Loucy (cell line): ENCODE results near the gene TTLL9.
A peak's percentile ranks its signal among the peaks of the same experiment; 100 is the strongest.

Experiments used
- H2AFZ ChIP-seq: fragments of 200-600 bp; sonication (generic); 2 replicates; pipeline ENCODE4 v1.6.0; 2016; ENCODE audit warnings: antibody characterized with exemption, mild to moderate bottlenecking, low read length, moderate library complexity
- H3F3A ChIP-seq: fragments of 200-600 bp; 2 replicates; pipeline ENCODE4 v1.6.0; 2016; ENCODE audit warnings: antibody characterized with exemption, low read depth, mild to moderate bottlenecking
- H3K27me3 ChIP-seq: fragments of 200-600 bp; sonication (generic); 2 replicates; pipeline ENCODE4 v1.6.1; 2014; ENCODE audit warnings: low read length, mild to moderate bottlenecking; ENCODE audit not compliant: insufficient read depth, poor library complexity, severe bottlenecking
- H3K36me3 ChIP-seq: fragments of 200-600 bp; sonication (generic); 2 replicates; pipeline ENCODE4 v1.6.1; 2016; ENCODE audit warnings: low read length; ENCODE audit not compliant: insufficient read depth
- H3K4me1 ChIP-seq: fragments of 200-600 bp; sonication (generic); 2 replicates; pipeline ENCODE4 v1.5.1; 2014; ENCODE audit warnings: low read length, mild to moderate bottlenecking; ENCODE audit not compliant: insufficient read depth, poor library complexity, severe bottlenecking
- H3K4me2 ChIP-seq: fragments of 200-600 bp; sonication (generic); 2 replicates; pipeline ENCODE4 v1.6.0; 2014; ENCODE audit warnings: antibody characterized with exemption, low read length, low read depth, mild to moderate bottlenecking; ENCODE audit not compliant: poor library complexity, severe bottlenecking
- H3K4me3 ChIP-seq: fragments of 200-600 bp; sonication (generic); 2 replicates; pipeline ENCODE4 v1.5.1; 2014; ENCODE audit warnings: low read length, mild to moderate bottlenecking, mixed read lengths; ENCODE audit not compliant: poor library complexity, severe bottlenecking
- H3K79me2 ChIP-seq: fragments of 200-600 bp; sonication (generic); 2 replicates; pipeline ENCODE4 v1.6.1; 2014; ENCODE audit warnings: low read length; ENCODE audit not compliant: insufficient read depth
- H3K9ac ChIP-seq: fragments of 200-600 bp; sonication (generic); 2 replicates; pipeline ENCODE4 v1.6.0; 2014; ENCODE audit warnings: mild to moderate bottlenecking, low read depth, low read length, moderate library complexity; ENCODE audit not compliant: poor library complexity, severe bottlenecking
- H3K9me2 ChIP-seq: fragments of 200-600 bp; sonication (generic); replicated peaks from 2 replicates; pipeline ENCODE4 v1.6.1; 2016; ENCODE audit warnings: low read depth, low read length, mixed read lengths
- H3K9me3 ChIP-seq: fragments of 200-600 bp; sonication (generic); 2 replicates; pipeline ENCODE4 v1.6.1; 2014; ENCODE audit warnings: mild to moderate bottlenecking, antibody characterized with exemption, low read length, low read depth; ENCODE audit not compliant: insufficient read depth
- H4K20me1 ChIP-seq: fragments of 200-600 bp; sonication (generic); 2 replicates; pipeline ENCODE4 v1.6.0; 2014; ENCODE audit warnings: antibody characterized with exemption, low read length, mild to moderate bottlenecking; ENCODE audit not compliant: insufficient read depth, poor library complexity, severe bottlenecking
- EZH2phosphoT487 ChIP-seq: fragments of 200-600 bp; IDR thresholded peaks from 2 replicates; pipeline ENCODE4 v1.6.1; 2018; ENCODE audit warnings: antibody characterized with exemption, mild to moderate bottlenecking, moderate library complexity, borderline replicate concordance
- TF ChIP-seq, protein P1 (sequence below): fragments of 200-600 bp; sonication (generic); conservative IDR thresholded peaks from 2 replicates; pipeline ENCODE4 v1.5.1; 2014; ENCODE audit warnings: mild to moderate bottlenecking, antibody characterized with exemption, low read length

The TTLL9 gene

GRCh38 chr20:31877684-31878083, 7.2 kb downstream of the TTLL9 start:
- Histone ChIP-seq H3K4me1 (peaks cover 4% of the 10 kb centered on the region), H3K4me2 (no peak overlapping the region), H3K79me2 (no peaks in the 10 kb centered on the region), H4K20me1 (no peaks in the 10 kb centered on the region), H2AFZ (no peak overlapping the region), H3K4me3 (no peak overlapping the region), H3K27me3 (no peaks in the 10 kb centered on the region), H3K9ac (no peak overlapping the region), H3F3A (no peaks in the 10 kb centered on the region), H3K9me2 (no peaks in the 10 kb centered on the region), H3K36me3 (no peaks in the 10 kb centered on the region), H3K9me3 (no peaks in the 10 kb centered on the region)
- TF ChIP-seq, protein P1, sequence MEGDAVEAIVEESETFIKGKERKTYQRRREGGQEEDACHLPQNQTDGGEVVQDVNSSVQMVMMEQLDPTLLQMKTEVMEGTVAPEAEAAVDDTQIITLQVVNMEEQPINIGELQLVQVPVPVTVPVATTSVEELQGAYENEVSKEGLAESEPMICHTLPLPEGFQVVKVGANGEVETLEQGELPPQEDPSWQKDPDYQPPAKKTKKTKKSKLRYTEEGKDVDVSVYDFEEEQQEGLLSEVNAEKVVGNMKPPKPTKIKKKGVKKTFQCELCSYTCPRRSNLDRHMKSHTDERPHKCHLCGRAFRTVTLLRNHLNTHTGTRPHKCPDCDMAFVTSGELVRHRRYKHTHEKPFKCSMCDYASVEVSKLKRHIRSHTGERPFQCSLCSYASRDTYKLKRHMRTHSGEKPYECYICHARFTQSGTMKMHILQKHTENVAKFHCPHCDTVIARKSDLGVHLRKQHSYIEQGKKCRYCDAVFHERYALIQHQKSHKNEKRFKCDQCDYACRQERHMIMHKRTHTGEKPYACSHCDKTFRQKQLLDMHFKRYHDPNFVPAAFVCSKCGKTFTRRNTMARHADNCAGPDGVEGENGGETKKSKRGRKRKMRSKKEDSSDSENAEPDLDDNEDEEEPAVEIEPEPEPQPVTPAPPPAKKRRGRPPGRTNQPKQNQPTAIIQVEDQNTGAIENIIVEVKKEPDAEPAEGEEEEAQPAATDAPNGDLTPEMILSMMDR, result no peak
- no peak for TF ChIP-seq EZH2phosphoT487

GRCh38 chr20:31879143-31879987, 8.9 kb downstream of the TTLL9 start:
- H3K36me3 ChIP-seq, result no peaks in the 10 kb centered on the region
- H3K9me2 ChIP-seq, result no peaks in the 10 kb centered on the region
- H3F3A ChIP-seq, result no peaks in the 10 kb centered on the region
- no peaks in the 10 kb centered on the region for H3K27me3 ChIP-seq
- TF ChIP-seq, protein P1, result no peak
- TF ChIP-seq EZH2phosphoT487, result no peak
- peak overlapping the region; percentile 83 for H3K4me3 ChIP-seq
- no peaks in the 10 kb centered on the region for H4K20me1 ChIP-seq
- H3K4me1 ChIP-seq, result peaks cover 4% of the 10 kb centered on the region
- H2AFZ ChIP-seq, result peak overlapping the region; percentile 100
- H3K9me3 ChIP-seq, result no peaks in the 10 kb centered on the region
- H3K79me2 ChIP-seq, result no peaks in the 10 kb centered on the region
- peak overlapping the region; percentile 81 for H3K4me2 ChIP-seq
- peak overlapping the region; percentile 84 for H3K9ac ChIP-seq

DNA sequence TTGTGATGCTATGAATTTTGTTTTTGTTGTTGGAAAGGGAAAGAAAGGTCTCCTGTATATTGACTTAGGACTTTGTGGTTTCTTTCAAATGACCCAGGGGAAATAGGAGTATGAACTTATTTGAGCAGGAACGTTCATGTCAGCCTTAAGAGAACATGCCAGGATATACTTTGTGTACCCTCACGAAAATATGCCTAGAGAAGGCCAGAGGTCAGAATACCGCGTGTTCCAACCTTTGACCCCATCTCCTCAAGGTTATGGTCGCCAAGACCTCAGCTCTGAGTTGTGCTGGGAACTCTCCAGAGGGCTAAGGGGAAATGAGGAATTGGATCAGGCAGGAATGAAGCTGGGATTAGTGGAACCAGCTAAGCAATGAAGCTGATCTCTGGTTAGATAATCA, 11.5 kb downstream of the TTLL9 start:
- H3K27me3 ChIP-seq, result no peaks in the 10 kb centered on the region
- no peaks in the 10 kb centered on the region for H3K9me3 ChIP-seq
- H4K20me1 ChIP-seq, result no peaks in the 10 kb centered on the region
- H3K4me2 ChIP-seq, result no peak overlapping the region
- TF ChIP-seq EZH2phosphoT487, result no peak
- TF ChIP-seq, protein P1, result no peak
- no peak overlapping the region for H3K9ac ChIP-seq
- H3K4me1 ChIP-seq, result peaks cover 4% of the 10 kb centered on the region
- no peaks in the 10 kb centered on the region for H3K9me2 ChIP-seq
- H3F3A ChIP-seq, result no peaks in the 10 kb centered on the region
- no peak overlapping the region for H2AFZ ChIP-seq
- no peaks in the 10 kb centered on the region for H3K79me2 ChIP-seq
- H3K4me3 ChIP-seq, result no peak overlapping the region
- no peaks in the 10 kb centered on the region for H3K36me3 ChIP-seq
